Fibroblast of pulmonary artery (primary cell): ENCODE data around the gene CMTM7.

Experiments
- DNase-seq: peaks from one replicate; pipeline ENCODE4 v3.0.0-alpha.2; 2010; ENCODE audit warnings: low read depth
- H3K4me3 ChIP-seq: replicated peaks from 2 replicates; pipeline ENCODE4 v1.5.1; 2011; ENCODE audit warnings: low read depth, mild to moderate bottlenecking, control low read depth, low read length, moderate library complexity
- CTCF ChIP-seq: IDR thresholded peaks from 2 replicates; pipeline ENCODE4 v1.5.1; 2011; ENCODE audit warnings: mild to moderate bottlenecking, control low read depth, low read length, inconsistent platforms; ENCODE audit errors: missing control alignments

The CMTM7 gene

GRCh38 chr3:32391643-32392535, at the start of gene CMTM7:
Gene CMTM7 (plus strand): TSS chr3:32391853. CDS start chr3:32391907, 54 bp downstream.
- peak within 1 kb of the TSS; percentile 85 for H3K4me3 ChIP-seq
- TF ChIP-seq CTCF: no peak
- DNase-seq: peak; percentile 58

GRCh38 chr3:32347343-32348125, 44.1 kb upstream of the CMTM7 start:
- peak; percentile 68 for DNase-seq
- H3K4me3 ChIP-seq: no peak overlapping the region
- no peak for TF ChIP-seq CTCF

- no peak overlapping the region for H3K4me3 ChIP-seq
- DNase-seq: no peak
- TF ChIP-seq CTCF: no peak
Observed at GRCh38 chr3:32349184-32349583, 42.5 kb upstream of the CMTM7 start.

- H3K4me3 ChIP-seq: no peak overlapping the region
- no peak for TF ChIP-seq CTCF
- DNase-seq: no peak
Observed at GRCh38 chr3:32352563-32352962, 39.1 kb upstream of the CMTM7 start.

GRCh38 chr3:32353351-32353750, 38.3 kb upstream of the CMTM7 start:
- no peak for TF ChIP-seq CTCF
- H3K4me3 ChIP-seq: no peak overlapping the region
- no peak for DNase-seq

- DNase-seq: peak; percentile 62
- no peak for TF ChIP-seq CTCF
- no peak overlapping the region for H3K4me3 ChIP-seq
Observed at GRCh38 chr3:32354362-32354778, 37.3 kb upstream of the CMTM7 start.
